ENCODE results near the gene APOBEC3F.
"Not testable (repeated sequence)": the region's sequence is repeated elsewhere in the genome, so short reads cannot be mapped to it uniquely, and the experiment has no call there.

Gene APOBEC3F

GRCh38 chr22:39070186-39070585, 29.5 kb downstream of the APOBEC3F start:
- DNase-seq (ENCODE audit: low spot score), result no peak

GRCh38 chr22:39072581-39072981, 31.9 kb downstream of the APOBEC3F start:
- DNase-seq (ENCODE audit: low spot score), result not testable (repeated sequence)

GRCh38 chr22:39073981-39074380, 33.3 kb downstream of the APOBEC3F start:
- no peak for DNase-seq (ENCODE audit: low spot score)

- DNase-seq (ENCODE audit: low spot score), result not testable (repeated sequence)
Observed at GRCh38 chr22:39076155-39077025, 35.7 kb downstream of the APOBEC3F start.

GRCh38 chr22:39077026-39077840, 36.6 kb downstream of the APOBEC3F start, which contains the start of gene APOBEC3G:
APOBEC3G (plus strand) TSS chr22:39077275; CDS start chr22:39077362, 87 bp downstream.
- not testable (repeated sequence) for DNase-seq (ENCODE audit: low spot score)

GRCh38 chr22:39077912-39078311, 37.2 kb downstream of the APOBEC3F start:
- not testable (repeated sequence) for DNase-seq (ENCODE audit: low spot score)

- DNase-seq (ENCODE audit: low spot score), result no peak
Observed at GRCh38 chr22:39078329-39078728, 37.7 kb downstream of the APOBEC3F start.

GRCh38 chr22:39079054-39079637, 38.5 kb downstream of the APOBEC3F start:
- not testable (repeated sequence) for DNase-seq (ENCODE audit: low spot score)

GRCh38 chr22:39080052-39080762, 39.5 kb downstream of the APOBEC3F start:
- DNase-seq (ENCODE audit: low spot score), result no peak

- no peak for DNase-seq (ENCODE audit: low spot score)
Observed at GRCh38 chr22:39081016-39081415, 40.4 kb downstream of the APOBEC3F start.

- no peak for DNase-seq (ENCODE audit: low spot score)
Observed at GRCh38 chr22:39081598-39081997, 40.9 kb downstream of the APOBEC3F start.

GRCh38 chr22:39083212-39084165, 42.8 kb downstream of the APOBEC3F start:
- DNase-seq (ENCODE audit: low spot score), result no peak

GRCh38 chr22:39084666-39085065, 44.0 kb downstream of the APOBEC3F start:
- no peak for DNase-seq (ENCODE audit: low spot score)

- no peak for DNase-seq (ENCODE audit: low spot score)
Observed at GRCh38 chr22:39087098-39087497, 46.4 kb downstream of the APOBEC3F start.

- DNase-seq (ENCODE audit: low spot score), result peak; percentile 18
Observed at GRCh38 chr22:39087881-39088684, 47.4 kb downstream of the APOBEC3F start.

GRCh38 chr22:39088685-39089032, 48.0 kb downstream of the APOBEC3F start:
- DNase-seq (ENCODE audit: low spot score), result no peak

GRCh38 chr22:39089928-39090327, 49.3 kb downstream of the APOBEC3F start:
- DNase-seq (ENCODE audit: low spot score), result no peak

- no peak for DNase-seq (ENCODE audit: low spot score)
Observed at GRCh38 chr22:39090426-39091064, 49.9 kb downstream of the APOBEC3F start.

Data from SK-N-DZ (cell line).